Transverse colon (tissue), 4 donors: ENCODE data around the gene ZNF205.

ENCODE experiments used
- EP300 ChIP-seq: sonication (generic); formaldehyde crosslinking; IDR thresholded peaks from one replicate; pipeline ENCODE4 v1.6.1; 2017; ENCODE audit warnings: antibody characterized with exemption, low read depth
- POLR2A ChIP-seq: fragments of 450-650 bp; IDR thresholded peaks from one replicate; pipeline ENCODE4 v1.6.1; 2016; ENCODE audit warnings: antibody characterized with exemption, mild to moderate bottlenecking, moderate library complexity
- POLR2AphosphoS5 ChIP-seq, 3 donors: sonication (generic); formaldehyde crosslinking; IDR thresholded peaks; one replicate each; pipeline ENCODE4 v1.6.1; 2016; ENCODE audit warnings: antibody characterized with exemption in 3 of 3
- TF ChIP-seq, protein P1 (sequence below), 5 experiments: fragments of 200-600 bp in 3 of 5; fragments of 450-650 bp in 2 of 5; sonication (generic) in 3 of 5; IDR thresholded peaks; 1 replicate in 2 of 5; 2 replicates in 3 of 5; pipeline ENCODE4 v1.5.1; 2016 to 2017; ENCODE audit warnings: antibody characterized with exemption in 5 of 5, inconsistent platforms in 3 of 5, mild to moderate bottlenecking in 2 of 5, moderate library complexity in 1 of 5

DNA sequence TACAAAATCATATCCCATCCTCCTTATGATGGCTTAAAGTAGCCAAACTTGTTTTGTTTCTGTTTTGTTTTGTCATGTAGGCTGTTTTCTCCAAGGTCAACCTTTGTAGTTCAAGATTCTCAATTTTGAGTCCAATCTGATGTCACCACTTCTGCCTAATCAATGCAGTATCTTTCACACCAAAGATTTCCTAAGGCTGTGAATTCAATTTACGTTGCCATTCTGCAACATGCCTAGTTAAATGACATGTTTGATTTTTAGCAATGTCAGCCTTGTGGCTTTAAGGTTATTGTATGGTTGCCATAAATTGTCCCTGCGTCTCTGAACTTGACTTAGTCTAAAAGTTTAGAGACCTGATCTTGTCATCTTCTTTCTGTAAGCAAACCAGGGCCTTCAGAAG, 42.8 kb downstream of the ZNF205 start:
- TF ChIP-seq POLR2AphosphoS5 (IDR thresholded peaks at IDR 0.05) (no peak), POLR2A (no peak), EP300 (no peak)
- TF ChIP-seq, protein P1, sequence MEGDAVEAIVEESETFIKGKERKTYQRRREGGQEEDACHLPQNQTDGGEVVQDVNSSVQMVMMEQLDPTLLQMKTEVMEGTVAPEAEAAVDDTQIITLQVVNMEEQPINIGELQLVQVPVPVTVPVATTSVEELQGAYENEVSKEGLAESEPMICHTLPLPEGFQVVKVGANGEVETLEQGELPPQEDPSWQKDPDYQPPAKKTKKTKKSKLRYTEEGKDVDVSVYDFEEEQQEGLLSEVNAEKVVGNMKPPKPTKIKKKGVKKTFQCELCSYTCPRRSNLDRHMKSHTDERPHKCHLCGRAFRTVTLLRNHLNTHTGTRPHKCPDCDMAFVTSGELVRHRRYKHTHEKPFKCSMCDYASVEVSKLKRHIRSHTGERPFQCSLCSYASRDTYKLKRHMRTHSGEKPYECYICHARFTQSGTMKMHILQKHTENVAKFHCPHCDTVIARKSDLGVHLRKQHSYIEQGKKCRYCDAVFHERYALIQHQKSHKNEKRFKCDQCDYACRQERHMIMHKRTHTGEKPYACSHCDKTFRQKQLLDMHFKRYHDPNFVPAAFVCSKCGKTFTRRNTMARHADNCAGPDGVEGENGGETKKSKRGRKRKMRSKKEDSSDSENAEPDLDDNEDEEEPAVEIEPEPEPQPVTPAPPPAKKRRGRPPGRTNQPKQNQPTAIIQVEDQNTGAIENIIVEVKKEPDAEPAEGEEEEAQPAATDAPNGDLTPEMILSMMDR (IDR thresholded peaks at IDR 0.05) = no peak
